GM21526 (cell line): ENCODE measurements around the gene AOC2.
A peak's percentile ranks its signal among the peaks of the same experiment; 100 is the strongest.
"Not testable (repeated sequence)": the region's sequence is repeated elsewhere in the genome, so short reads cannot be mapped to it uniquely, and the experiment has no call there.

Source experiments
- ATAC-seq: cut with Tn5 transposase; IDR thresholded peaks from one replicate; pipeline ENCODE4 v1.9.1; 2021; ENCODE audit warnings: moderate library complexity; ENCODE audit not compliant: unreplicated experiment, low FRiP score

AOC2 gene

GRCh38 chr17:42830971-42831370 is 13.4 kb upstream of the AOC2 start:
- ATAC-seq, result no peak

- no peak for ATAC-seq
Measured at GRCh38 chr17:42832213-42832933, 12.0 kb upstream of the AOC2 start.

- ATAC-seq, result peak; percentile 68
Measured at GRCh38 chr17:42832934-42833766, 11.2 kb upstream of the AOC2 start, which contains the start of gene PSME3. Gene PSME3, plus strand, starts transcription at chr17:42833397. Its CDS starts 235 bp downstream, at chr17:42833632.

GRCh38 chr17:42833767-42834422 is 10.5 kb upstream of the AOC2 start:
- ATAC-seq, result peak; percentile 4

GRCh38 chr17:42835732-42836131 is 8.6 kb upstream of the AOC2 start:
- ATAC-seq, result no peak

- ATAC-seq, result no peak
Measured at GRCh38 chr17:42841975-42842685, 2.2 kb upstream of the AOC2 start.

- no peak for ATAC-seq
Measured at GRCh38 chr17:42843358-42843934, 934 bp upstream of the AOC2 start.

- ATAC-seq, result no peak
Measured at GRCh38 chr17:42844761-42845555, 578 bp downstream of the AOC2 start.

GRCh38 chr17:42845556-42845917 is 1.2 kb downstream of the AOC2 start:
- no peak for ATAC-seq

GRCh38 chr17:42845918-42846593 is 1.7 kb downstream of the AOC2 start:
- no peak for ATAC-seq

- no peak for ATAC-seq
Measured at GRCh38 chr17:42846594-42847280, 2.4 kb downstream of the AOC2 start.

- no peak for ATAC-seq
Measured at GRCh38 chr17:42848093-42848492, 3.7 kb downstream of the AOC2 start.

- no peak for ATAC-seq
Measured at GRCh38 chr17:42849031-42849430, 4.7 kb downstream of the AOC2 start.

- ATAC-seq, result no peak
Measured at GRCh38 chr17:42849451-42850181, 5.2 kb downstream of the AOC2 start.

GRCh38 chr17:42850954-42851353 is 6.6 kb downstream of the AOC2 start, which contains the start of gene AOC3:
Gene AOC3, plus strand, starts transcription at chr17:42851199. Its CDS starts 145 bp downstream, at chr17:42851344.
- ATAC-seq, result no peak

- ATAC-seq, result not testable (repeated sequence)
Measured at GRCh38 chr17:42851371-42852240, 7.2 kb downstream of the AOC2 start.

GRCh38 chr17:42852351-42852750 is 8.0 kb downstream of the AOC2 start:
- no peak for ATAC-seq
